CD4-positive, alpha-beta T cell treated with Interleukin-6 at 100 ng/mL for 8 hours (primary cell): Measurements from ENCODE around the gene ERC2.
"Not testable (repeated sequence)": the region's sequence is repeated elsewhere in the genome, so short reads cannot be mapped to it uniquely, and the experiment has no call there.

Source experiments
- DNase-seq: peaks from one replicate; pipeline ENCODE4 v3.0.0-alpha.2; 2020; ENCODE audit warnings: mixed read lengths, low spot score

Gene ERC2

GRCh38 chr3:55880357-55880756, 587.9 kb downstream of the ERC2 start:
- DNase-seq: no peak

- no peak for DNase-seq
Observed at GRCh38 chr3:55879901-55880331, 588.4 kb downstream of the ERC2 start.

GRCh38 chr3:55877703-55878102, 590.6 kb downstream of the ERC2 start:
- DNase-seq: no peak

GRCh38 chr3:55876560-55876959, 591.7 kb downstream of the ERC2 start:
- DNase-seq: no peak

GRCh38 chr3:55875113-55875512, 593.2 kb downstream of the ERC2 start:
- DNase-seq: no peak

- DNase-seq: no peak
Observed at GRCh38 chr3:55873523-55874254, 594.6 kb downstream of the ERC2 start.

GRCh38 chr3:55870594-55870993, 597.7 kb downstream of the ERC2 start:
- DNase-seq: no peak

GRCh38 chr3:55868347-55868746, 599.9 kb downstream of the ERC2 start:
- no peak for DNase-seq

GRCh38 chr3:55863028-55863427, 605.2 kb downstream of the ERC2 start:
- DNase-seq: no peak

- no peak for DNase-seq
Observed at GRCh38 chr3:55860049-55860721, 608.1 kb downstream of the ERC2 start.

GRCh38 chr3:55859305-55859704, 609.0 kb downstream of the ERC2 start:
- DNase-seq: no peak

- no peak for DNase-seq
Observed at GRCh38 chr3:55858727-55859126, 609.5 kb downstream of the ERC2 start.

- no peak for DNase-seq
Observed at GRCh38 chr3:55858302-55858701, 610.0 kb downstream of the ERC2 start.

- no peak for DNase-seq
Observed at GRCh38 chr3:55857633-55858032, 610.6 kb downstream of the ERC2 start.

- DNase-seq: no peak
Observed at GRCh38 chr3:55855311-55855710, 613.0 kb downstream of the ERC2 start.

GRCh38 chr3:55854494-55854893, 613.8 kb downstream of the ERC2 start:
- no peak for DNase-seq

GRCh38 chr3:55852326-55852725, 615.9 kb downstream of the ERC2 start:
- no peak for DNase-seq

GRCh38 chr3:55842204-55842603, 626.1 kb downstream of the ERC2 start:
- DNase-seq: no peak

- DNase-seq: not testable (repeated sequence)
Observed at GRCh38 chr3:55831876-55832275, 636.4 kb downstream of the ERC2 start.

- DNase-seq: no peak
Observed at GRCh38 chr3:55828712-55829111, 639.6 kb downstream of the ERC2 start.

- no peak for DNase-seq
Observed at GRCh38 chr3:55827786-55828185, 640.5 kb downstream of the ERC2 start.

- no peak for DNase-seq
Observed at GRCh38 chr3:55826731-55827496, 641.4 kb downstream of the ERC2 start.

- no peak for DNase-seq
Observed at GRCh38 chr3:55826097-55826496, 642.2 kb downstream of the ERC2 start.
